WI38 (cell line): ENCODE measurements around the gene CFAP58.

Source experiments
- H3K4me3 ChIP-seq: 2 replicates; pipeline ENCODE4 v1.5.1; 2011; ENCODE audit warnings: low read depth, mild to moderate bottlenecking, control low read depth, low read length
- CTCF ChIP-seq: IDR thresholded peaks from 2 replicates; pipeline ENCODE4 v1.5.1; 2012; ENCODE audit warnings: low read depth, mild to moderate bottlenecking, control low read depth, low read length

Gene CFAP58

GRCh38 chr10:104351919-104352318 lies 1.7 kb upstream of the CFAP58 start:
- no peak overlapping the region for H3K4me3 ChIP-seq
- no peak for TF ChIP-seq CTCF

- no peak overlapping the region for H3K4me3 ChIP-seq
- TF ChIP-seq CTCF, result no peak
Observed at GRCh38 chr10:104359811-104360210, 6.2 kb downstream of the CFAP58 start.

- no peak for TF ChIP-seq CTCF
- no peak overlapping the region for H3K4me3 ChIP-seq
Observed at GRCh38 chr10:104367904-104368303, 14.3 kb downstream of the CFAP58 start.

- no peak overlapping the region for H3K4me3 ChIP-seq
- no peak for TF ChIP-seq CTCF
Observed at GRCh38 chr10:104368381-104368780, 14.7 kb downstream of the CFAP58 start.

GRCh38 chr10:104371753-104372152 lies 18.1 kb downstream of the CFAP58 start:
- no peak for TF ChIP-seq CTCF
- H3K4me3 ChIP-seq, result no peak overlapping the region

DNA sequence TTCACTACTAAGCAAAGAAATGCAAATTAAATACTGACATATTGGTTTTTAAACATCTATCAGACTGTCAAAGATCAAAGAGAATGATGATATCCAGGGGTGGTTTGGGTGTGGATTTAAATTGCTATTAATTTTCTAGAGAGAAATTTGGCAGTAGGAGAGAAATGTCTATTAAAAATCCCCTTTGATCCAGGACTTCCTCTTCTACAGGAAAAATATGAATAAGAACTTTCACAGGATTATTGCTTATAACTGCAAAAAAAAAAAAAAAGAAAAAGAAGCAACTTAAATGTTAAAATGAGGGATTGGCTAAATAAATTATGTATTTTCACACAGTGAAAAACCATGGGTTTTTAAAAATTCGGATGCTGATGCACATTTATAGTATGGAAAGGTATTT lies 21.0 kb downstream of the CFAP58 start:
- no peak for TF ChIP-seq CTCF
- no peak overlapping the region for H3K4me3 ChIP-seq

DNA sequence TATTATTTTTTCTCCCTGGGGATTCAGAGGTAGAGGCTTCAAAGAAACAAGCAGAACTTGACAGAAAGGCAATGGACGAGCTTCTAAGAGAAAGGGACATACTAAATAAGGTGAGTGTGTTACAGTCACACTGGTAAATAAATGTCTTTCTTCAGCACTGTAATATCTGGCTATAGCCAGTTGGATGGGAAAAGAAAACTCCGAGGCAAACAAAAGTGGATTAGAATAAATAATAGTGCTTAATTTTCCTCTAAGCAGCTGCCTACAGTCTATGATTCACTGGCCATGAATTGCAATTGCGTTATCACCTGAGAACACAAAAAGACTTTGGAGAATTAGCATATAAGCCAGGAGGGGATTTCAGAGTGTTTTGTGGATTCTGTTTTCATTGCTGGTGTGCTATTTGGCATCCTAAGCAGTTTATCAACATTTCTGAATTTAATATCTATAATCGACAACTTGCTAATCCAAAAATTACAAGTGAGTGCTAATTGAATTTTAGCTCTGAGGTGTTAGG lies 23.2 kb downstream of the CFAP58 start:
- TF ChIP-seq CTCF, result no peak
- no peak overlapping the region for H3K4me3 ChIP-seq
